Muscle of arm (tissue), 12 donors: ENCODE measurements around the gene CYSTM1. TPM values are rescaled to one million over a fixed set of nuclear protein-coding genes. Genes with fewer than 3 reads are reported as not detected.
A peak's percentile ranks its signal among the peaks of the same experiment; 100 is the strongest.
"Not testable (repeated sequence)": the region's sequence is repeated elsewhere in the genome, so short reads cannot be mapped to it uniquely, and the experiment has no call there.

Experiments used
- DNase-seq: peaks from one replicate; pipeline ENCODE4 v3.0.0-alpha.2; 2013
- polyA plus RNA-seq, 12 donors: library from polyadenylated mRNA; unstranded; fragments of 120-200 nt; gene quantifications; one replicate each; pipeline ENCODE4 v1.2.1, GENCODE V29; 2013; ENCODE audit not compliant: insufficient read length in 12 of 12

Gene CYSTM1
- polyA plus RNA-seq, 12 donors: 18.3 to 55.8 (median 31.0) TPM; not detected in 1

- no peak for DNase-seq
These were observed 2.5 kb upstream of the CYSTM1 start for GRCh38 chr5:140172483-140172882.

GRCh38 chr5:140174014-140174413 lies 974 bp upstream of the CYSTM1 start:
- DNase-seq: no peak

- DNase-seq: peak; percentile 68
These were observed 511 bp downstream of the CYSTM1 start for GRCh38 chr5:140175367-140176030.

DNA sequence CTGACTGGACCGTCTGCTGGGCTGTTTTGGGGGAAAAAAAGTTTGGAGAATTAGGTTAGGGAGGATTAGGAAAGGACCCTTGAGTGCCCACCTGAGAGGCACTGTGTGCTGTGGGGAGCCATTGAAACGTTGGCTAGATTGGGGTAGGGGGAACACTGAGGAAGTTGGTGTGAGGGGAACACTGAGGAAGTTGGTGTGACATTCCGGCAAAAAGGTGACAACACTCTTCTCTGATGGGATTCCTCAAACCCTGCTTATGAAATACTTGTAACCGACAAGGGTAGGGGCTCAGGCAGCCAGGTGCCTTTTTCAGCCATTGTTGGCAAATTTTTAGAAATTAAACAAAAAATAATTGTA lies 1.0 kb downstream of the CYSTM1 start:
- DNase-seq: no peak

GRCh38 chr5:140178086-140178410 lies 3.1 kb downstream of the CYSTM1 start:
- no peak for DNase-seq

- DNase-seq: no peak
These were observed 3.6 kb downstream of the CYSTM1 start for GRCh38 chr5:140178482-140179116.

DNA sequence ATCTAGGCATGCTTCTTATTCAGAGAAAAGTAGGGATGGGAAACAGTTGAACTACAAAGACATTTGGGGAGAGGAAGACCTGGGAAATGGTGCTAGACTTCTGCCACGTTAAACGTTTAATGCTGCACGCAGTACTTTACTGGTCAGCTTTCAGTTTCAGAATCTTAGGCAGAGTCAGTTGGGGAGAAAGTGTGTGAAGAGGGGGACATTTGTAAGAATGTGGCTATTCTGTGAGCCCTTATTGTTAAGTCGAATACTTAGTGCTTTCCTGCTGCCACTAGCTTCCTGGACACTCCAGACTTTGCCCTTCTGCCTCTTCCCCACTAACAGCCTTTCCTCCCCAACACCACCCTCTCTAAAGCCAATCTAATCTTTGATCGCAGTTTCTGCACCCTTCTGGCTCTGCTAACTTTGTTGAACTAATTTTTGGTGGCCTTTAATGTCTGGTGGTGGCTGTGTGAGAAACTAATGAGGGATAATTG lies 6.1 kb downstream of the CYSTM1 start:
- DNase-seq: no peak

- DNase-seq: no peak
These were observed 6.5 kb downstream of the CYSTM1 start for GRCh38 chr5:140181525-140181924.

DNA sequence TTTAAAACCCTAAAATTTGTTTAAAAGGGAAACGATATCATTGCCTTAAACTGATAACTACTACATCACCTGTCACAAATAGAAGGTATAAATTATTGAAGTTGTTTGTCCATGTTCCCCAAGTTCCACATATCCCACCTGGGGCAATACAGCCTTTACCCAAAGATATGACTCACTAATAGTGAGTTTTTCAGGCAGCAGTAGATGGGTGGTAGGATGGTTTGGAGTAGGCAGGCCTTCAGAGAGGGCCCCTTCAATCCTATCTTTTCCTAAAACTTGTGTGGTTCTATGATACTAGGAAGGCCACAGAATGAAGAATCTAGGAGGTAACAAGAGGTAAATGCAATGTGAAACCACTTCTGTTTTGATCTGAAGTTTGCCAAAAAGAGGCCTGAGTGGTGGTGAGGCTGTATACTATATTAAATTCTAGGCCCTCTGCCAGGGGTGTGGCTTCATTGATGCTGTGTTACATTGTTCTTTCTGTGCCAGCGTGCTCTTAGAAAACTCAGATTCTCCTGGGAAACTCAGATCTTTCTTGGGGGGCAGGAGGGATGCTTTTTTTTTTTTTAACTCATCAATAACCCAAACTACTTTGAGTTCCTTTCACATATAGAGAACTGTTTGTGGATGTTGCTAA lies 7.2 kb downstream of the CYSTM1 start:
- no peak for DNase-seq

- no peak for DNase-seq
These were observed 7.9 kb downstream of the CYSTM1 start for GRCh38 chr5:140182803-140183367.

GRCh38 chr5:140185409-140185808 lies 10.4 kb downstream of the CYSTM1 start:
- DNase-seq: no peak

- DNase-seq: no peak
These were observed 11.3 kb downstream of the CYSTM1 start for GRCh38 chr5:140186267-140186671.

- DNase-seq: no peak
These were observed 14.3 kb downstream of the CYSTM1 start for GRCh38 chr5:140189253-140189652.

GRCh38 chr5:140189977-140190871 lies 15.2 kb downstream of the CYSTM1 start:
- DNase-seq: no peak

GRCh38 chr5:140190872-140191218 lies 15.9 kb downstream of the CYSTM1 start:
- no peak for DNase-seq

DNA sequence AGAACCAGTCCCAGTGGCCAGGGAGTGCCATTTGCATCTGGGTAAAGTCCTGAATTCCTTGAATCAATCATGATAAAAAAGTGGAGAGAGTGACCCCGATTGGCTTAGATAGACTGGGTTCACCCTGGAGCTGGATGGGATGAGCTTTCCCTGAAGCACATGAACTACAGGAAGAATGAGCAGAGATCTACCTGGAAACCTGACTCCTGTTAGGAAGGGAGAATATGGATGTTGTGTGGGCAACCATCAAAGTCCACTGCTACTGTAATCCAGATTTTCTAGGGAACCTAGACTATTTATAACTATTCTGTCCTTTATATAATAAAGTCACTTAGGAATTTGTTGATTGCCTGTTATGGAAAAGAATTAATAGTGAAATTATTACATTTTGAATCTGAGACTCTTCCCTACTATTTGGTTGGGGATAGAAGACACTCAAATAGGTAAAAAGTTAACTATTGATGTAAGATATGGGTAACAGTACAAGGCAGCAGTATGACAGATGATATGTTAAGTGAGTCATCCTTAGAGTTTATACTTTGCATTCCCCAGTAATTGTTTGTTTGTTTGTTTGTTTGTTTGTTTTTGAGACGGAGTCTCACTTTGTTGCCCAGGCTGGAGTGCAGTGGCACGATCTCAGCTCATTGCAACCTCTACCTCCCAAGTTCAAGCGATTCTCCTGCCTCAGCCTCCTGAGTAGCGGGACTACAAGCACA lies 17.9 kb downstream of the CYSTM1 start:
- DNase-seq: no peak

GRCh38 chr5:140194662-140195061 lies 19.7 kb downstream of the CYSTM1 start:
- DNase-seq: no peak

DNA sequence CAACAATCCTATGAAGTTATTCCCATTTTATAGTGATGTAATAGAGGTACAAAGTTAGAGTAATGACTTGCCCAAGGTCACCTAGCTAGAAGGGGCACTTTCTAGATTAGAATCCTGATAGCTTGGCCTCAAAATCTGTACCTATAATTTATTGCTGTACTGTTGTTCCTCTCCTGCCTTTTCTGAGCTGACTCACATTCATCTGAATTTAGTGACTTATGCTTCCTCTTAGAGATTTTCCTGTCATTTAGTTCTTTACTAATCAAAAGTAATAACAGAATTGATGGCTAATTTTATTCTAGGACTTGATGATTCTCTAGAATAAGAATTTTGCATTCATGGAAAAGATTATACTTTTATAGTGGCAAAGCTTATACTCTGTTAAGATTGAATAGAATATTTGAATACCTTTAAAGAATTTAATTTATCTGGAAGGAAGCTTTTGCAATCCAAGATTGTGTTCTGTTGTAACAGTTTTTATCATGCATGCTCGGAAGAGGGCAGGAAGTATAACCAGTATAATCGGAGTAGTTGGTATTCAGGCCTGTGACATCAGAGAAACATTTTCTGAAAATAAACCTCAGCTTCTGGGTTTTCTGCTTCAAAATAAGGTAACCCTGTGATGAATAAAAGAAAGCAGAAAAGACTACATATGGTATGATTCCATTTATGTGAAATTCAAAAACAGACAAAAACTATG lies 21.3 kb downstream of the CYSTM1 start:
- no peak for DNase-seq

- DNase-seq: no peak
These were observed 22.0 kb downstream of the CYSTM1 start for GRCh38 chr5:140197023-140197422.

GRCh38 chr5:140198915-140199314 lies 23.9 kb downstream of the CYSTM1 start:
- not testable (repeated sequence) for DNase-seq

GRCh38 chr5:140202078-140202477 lies 27.1 kb downstream of the CYSTM1 start:
- no peak for DNase-seq
